K562 (cell line): ENCODE measurements around the gene LMX1B. TPM values are rescaled to one million over a fixed set of nuclear protein-coding genes. Genes with fewer than 3 reads are reported as not detected.

Experiments
- ATAC-seq: fragments of 200-7000 bp; cut with Tn5 transposase; 3 replicates; pipeline ENCODE4 v1.9.1; 2020; ENCODE audit warnings: moderate library complexity
- BruUV-seq: library from RNA; stranded (reverse); fragments of 400-500 nt; replicated peaks from 2 replicates; lab custom pipeline; 2021; lab: Mats Ljungman, UMichigan
- CTCF ChIA-PET: fragments of 300-600 bp; formaldehyde crosslinking; extraction: SDS; loops from one replicate; lab custom pipeline; 2021; ENCODE audit warnings: low intra/inter-chr PET ratio; lab: Yijun Ruan, JAX
- POLR2A ChIA-PET: fragments of 300-600, 350-650 bp; sonication (Branson Sonifier 250); formaldehyde crosslinking; extraction: SDS; loops from one replicate; lab custom pipeline; 2021; ENCODE audit warnings: antibody characterized with exemption, inconsistent platforms; lab: Yijun Ruan, JAX
- DNase-seq, 4 experiments: peaks; one replicate each; pipeline versions ENCODE4 v3.0.0 to v3.0.0-alpha.2; 2011 to 2018; ENCODE audit warnings: low spot score in 3 of 4, mixed read lengths in 3 of 4; ENCODE audit errors: extremely low read depth in 1 of 4
- FAIRE-seq: peaks from 2 replicates; lab custom pipeline; 2011; peaks lifted over from hg19 to GRCh38; lab: Jason Lieb, UNC
- H2AFZ ChIP-seq: 2 replicates; pipeline ENCODE4 v1.6.0; 2011; ENCODE audit warnings: low read depth, low read length, control low read depth, inconsistent platforms
- H3K27ac ChIP-seq: fragments of 200-600 bp; 3 replicates; pipeline ENCODE4 v1.8.0; 2011; ENCODE audit warnings: low read depth, mild to moderate bottlenecking, control low read depth, inconsistent platforms, low read length, moderate library complexity, mixed read lengths; ENCODE audit errors: extremely low read depth
- H3K27me3 ChIP-seq, 2 experiments: fragments of 300-600 bp in 1 of 2; 2 replicates in 1 of 2; 3 replicates in 1 of 2; pipeline versions ENCODE4 v1.6.0 to v1.8.0; 2011; ENCODE audit warnings: inconsistent platforms in 2 of 2, low read length in 2 of 2, mild to moderate bottlenecking in 1 of 2, mixed read lengths in 1 of 2, moderate library complexity in 1 of 2; ENCODE audit not compliant: control insufficient read depth in 2 of 2, insufficient read depth in 2 of 2
- H3K36me3 ChIP-seq: fragments of 300-600 bp; 3 replicates; pipeline ENCODE4 v1.8.0; 2011; ENCODE audit warnings: mild to moderate bottlenecking, low read length, inconsistent platforms; ENCODE audit not compliant: control insufficient read depth, insufficient read depth
- H3K4me1 ChIP-seq, 2 experiments: fragments of 200-600 bp in 1 of 2; replicated peaks in 1 of 2; 2 replicates in 1 of 2; 3 replicates in 1 of 2; pipeline versions ENCODE4 v1.5.1 to v1.8.0; 2011; ENCODE audit warnings: inconsistent platforms in 2 of 2, low read length in 2 of 2, mild to moderate bottlenecking in 1 of 2, mixed read lengths in 1 of 2, moderate library complexity in 1 of 2; ENCODE audit not compliant: control insufficient read depth in 2 of 2, insufficient read depth in 2 of 2
- H3K4me2 ChIP-seq: 2 replicates; pipeline ENCODE4 v1.6.1; 2011; ENCODE audit warnings: low read length, control low read depth, inconsistent platforms, mixed read lengths; ENCODE audit not compliant: insufficient read depth
- H3K4me3 ChIP-seq: fragments of 200-600 bp; sonication (generic), shearing (Covaris generic); 2 replicates; pipeline ENCODE4 v1.5.1; 2016; ENCODE audit warnings: control low read depth, inconsistent platforms
- H3K79me2 ChIP-seq: fragments of 200-600 bp; 3 replicates; pipeline ENCODE4 v1.8.0; 2011; ENCODE audit warnings: low read length, inconsistent platforms; ENCODE audit not compliant: control insufficient read depth, insufficient read depth
- H3K9ac ChIP-seq, 2 experiments: 2 replicates each; pipeline versions ENCODE4 v1.6.0 to v1.6.1; 2011; ENCODE audit warnings: low read depth in 2 of 2, low read length in 2 of 2, control low read depth in 1 of 2, inconsistent platforms in 1 of 2, mild to moderate bottlenecking in 1 of 2, mixed read lengths in 1 of 2; ENCODE audit not compliant: insufficient read depth in 1 of 2
- H3K9me1 ChIP-seq: one replicate; pipeline ENCODE4 v1.6.0; 2011; ENCODE audit warnings: inconsistent platforms, mild to moderate bottlenecking, low read length, moderate library complexity; ENCODE audit not compliant: control insufficient read depth, insufficient read depth
- H3K9me3 ChIP-seq: replicated peaks from 2 replicates; pipeline ENCODE4 v1.5.1; 2011; ENCODE audit warnings: low read depth, low read length, inconsistent platforms; ENCODE audit not compliant: control insufficient read depth, insufficient read depth
- H4K20me1 ChIP-seq: replicated peaks from 2 replicates; pipeline ENCODE4 v1.6.1; 2011; ENCODE audit warnings: low read length, inconsistent platforms, mixed read lengths; ENCODE audit not compliant: control insufficient read depth, insufficient read depth
- C11orf30 ChIP-seq: fragments of 450-650 bp; IDR thresholded peaks from 2 replicates; pipeline ENCODE4 v1.6.1; 2016; ENCODE audit warnings: low read depth, mild to moderate bottlenecking
- NEUROD1 ChIP-seq: fragments of 150-350 bp; IDR thresholded peaks from 2 replicates; pipeline ENCODE4 v1.6.1; 2014; ENCODE audit warnings: borderline replicate concordance, low read length, low read depth; ENCODE audit not compliant: partially characterized antibody
- NR0B1 ChIP-seq: fragments of 450-650 bp; IDR thresholded peaks from one replicate; pipeline ENCODE4 v1.6.1; 2018; ENCODE audit warnings: mild to moderate bottlenecking, moderate library complexity; ENCODE audit not compliant: partially characterized antibody
- PHF20 ChIP-seq: fragments of 450-650 bp; IDR thresholded peaks from 2 replicates; pipeline ENCODE4 v1.6.1; 2018; ENCODE audit not compliant: partially characterized antibody
- SREBF1 ChIP-seq: fragments of 150-350 bp; IDR thresholded peaks from 2 replicates; pipeline ENCODE4 v1.6.1; 2014; ENCODE audit warnings: antibody characterized with exemption, low read depth, low read length, borderline replicate concordance
- WGBS: fragments of 100-300 bp; shearing (Covaris generic); methylation state at CpG from one replicate; pipeline ENCODE4 v1.1.6; 2016; ENCODE audit warnings: low coverage, mixed read lengths; ENCODE audit not compliant: insufficient coverage; ENCODE audit errors: missing lambda C conversion rate; 5-methylcytosine and 5-hydroxymethylcytosine counted together
- in situ Hi-C: fragments of 300-500 bp; cut with MboI; formaldehyde crosslinking; loops from 4 replicates; pipeline ENCODE4 v1.15.0; 2018; ENCODE audit warnings: inconsistent platforms, mixed read lengths
- intact Hi-C: fragments of 100-400 bp; cut with micrococcal nuclease; formaldehyde crosslinking; loops from 2 replicates; pipeline ENCODE4 v1.14.2; 2022
- polyA plus RNA-seq, 8 experiments: library from polyadenylated mRNA; depleted of rRNA in 4 of 8; stranded (reverse) in 5 of 8; unstranded in 3 of 8; fragments of >200 nt; fragmentation: Nextera tagmentation in 2 of 8; fragmentation: Illumina TruSeq in 1 of 8; extraction: Ambion mirVana in 2 of 8; extraction: Trizol in 1 of 8; gene quantifications; 2 replicates each; pipeline versions ENCODE4 v1.2.1 to v1.2.3, GENCODE V29; 2011 to 2014; ENCODE audit warnings: inconsistent platforms in 1 of 8, missing spikeins in 1 of 8
- total RNA-seq, 7 experiments: library from RNA; depleted of rRNA in 6 of 7; stranded (reverse); fragments of >200 nt in 6 of 7; fragmentation: Illumina TruSeq in 2 of 7; extraction: Trizol in 2 of 7; gene quantifications; 2 replicates each; pipeline versions ENCODE4 v1.2.1 to v1.2.3, GENCODE V29; 2011 to 2021; ENCODE audit warnings: low replicate concordance in 1 of 7

The LMX1B gene
- total and polyA plus RNA-seq, 9 of the 15 experiments (the other 6 are each of a cell fraction or from before 2014, with no cell fraction given), result not detected

GRCh38 chr9:126676685-126677143 lies 63.0 kb downstream of the LMX1B start:
- CTCF ChIA-PET, result interaction anchor here (0.7 kb wide), 1 partner anchor 36 kb away, joined by 3 read pairs; no protein-coding TSS in a partner anchor
- Histone ChIP-seq H3K9me3 (no peaks in the 10 kb centered on the region), H3K27me3 (peaks cover 21 to 77% of the 10 kb centered on the region in 2 experiments; a peak in 4 of 5 replicates), H3K4me3 (no peak overlapping the region), H3K9me1 (no peaks in the 10 kb centered on the region), H2AFZ (no peak overlapping the region), H3K79me2 (no peaks in the 10 kb centered on the region), H3K4me2 (no peak overlapping the region), H3K36me3 (no peaks in the 10 kb centered on the region), H3K4me1 (peaks cover 0 to under 1% of the 10 kb centered on the region in 2 experiments; a peak in 1 of 5 replicates), H3K9ac (no peak overlapping the region), H3K27ac (no peak overlapping the region), H4K20me1 (peaks cover 18% of the 10 kb centered on the region; the same call in 1 of the 2 replicates)
- intact Hi-C loops, result no loop called here
- POLR2A ChIA-PET, result no interaction called here
- in situ Hi-C loops, result no loop called here
- BruUV-seq, result no TSS peak
- ATAC-seq (no peak), FAIRE-seq (no peak), DNase-seq (no peak)
- 2% methylated on average over 23 of the region's 24 CpGs for WGBS
- TF ChIP-seq C11orf30 (no peak), SREBF1 (no peak), NEUROD1 (no peak), PHF20 (no peak), NR0B1 (no peak)
